T-helper 9 cell (primary cell): ENCODE data around the gene TEF.

Experiments
- DNase-seq: peaks from one replicate; pipeline ENCODE4 v3.0.0-alpha.2; 2020

Gene TEF

DNA sequence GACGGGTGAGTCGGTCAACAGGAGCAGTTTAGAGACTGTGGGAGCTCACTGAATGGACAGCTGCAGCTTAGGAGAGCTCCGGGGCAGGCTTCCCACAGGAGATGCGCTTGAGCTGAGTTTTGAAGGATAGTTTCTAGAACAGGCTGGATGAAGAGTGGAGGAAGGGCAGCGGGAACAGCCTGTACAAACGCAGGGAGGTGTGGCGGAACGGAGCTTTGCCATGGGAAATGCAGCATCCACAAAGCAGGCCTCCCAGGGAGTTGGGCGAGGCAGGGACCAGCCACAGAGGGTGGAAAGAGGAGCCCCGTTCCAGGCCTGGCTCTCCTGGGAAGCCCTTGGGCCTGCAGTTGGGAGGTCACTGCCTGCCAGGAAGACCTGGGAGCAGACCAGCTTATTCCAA lies 26.8 kb upstream of the TEF start:
- DNase-seq: no peak

- no peak for DNase-seq
Measured at GRCh38 chr22:41355895-41356294, 25.8 kb upstream of the TEF start.

- DNase-seq: no peak
Measured at GRCh38 chr22:41356430-41357028, 25.2 kb upstream of the TEF start.

- no peak for DNase-seq
Measured at GRCh38 chr22:41357191-41357590, 24.6 kb upstream of the TEF start.

DNA sequence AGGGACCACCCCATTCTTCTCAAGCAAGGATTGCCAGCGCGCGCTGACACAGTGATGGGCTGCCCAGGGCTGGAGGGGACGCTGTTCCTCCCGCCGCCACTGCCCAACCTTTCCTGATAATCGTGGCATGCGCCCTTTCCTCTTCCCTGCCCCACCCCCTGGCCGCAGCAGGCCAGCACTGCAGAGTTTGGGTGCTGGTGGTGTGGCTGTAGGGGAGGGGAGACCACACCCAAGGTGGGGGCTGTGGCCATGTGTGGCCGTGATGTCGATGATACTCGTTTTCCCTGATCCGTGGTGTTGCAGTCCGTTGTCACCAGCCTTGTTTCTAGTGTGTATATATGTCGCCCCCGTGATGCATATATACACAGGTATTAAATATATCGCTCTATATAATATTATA lies 22.8 kb upstream of the TEF start:
- DNase-seq: no peak

GRCh38 chr22:41359376-41359775 lies 22.4 kb upstream of the TEF start:
- DNase-seq: no peak

DNA sequence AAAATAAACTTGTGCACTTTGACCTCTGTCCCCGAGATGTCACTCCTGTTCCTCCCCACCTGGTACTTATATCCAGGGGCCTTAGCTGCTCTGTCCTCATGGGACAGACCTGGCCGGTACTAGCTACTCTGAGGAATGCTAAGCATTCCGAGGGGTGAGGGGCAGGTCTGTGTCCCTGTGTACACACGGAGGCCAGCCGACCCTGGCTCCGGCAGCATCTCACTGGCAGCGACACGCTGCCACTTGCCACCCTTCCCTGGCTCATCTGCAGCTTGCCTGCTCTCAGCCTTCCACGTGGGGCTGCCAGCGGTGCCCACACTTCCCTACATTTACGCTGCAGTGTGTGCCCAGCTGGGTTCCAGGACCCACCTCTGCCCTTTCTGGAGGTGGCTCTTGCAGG lies 21.6 kb upstream of the TEF start:
- DNase-seq: no peak

- DNase-seq: no peak
Measured at GRCh38 chr22:41361716-41362310, 19.9 kb upstream of the TEF start.

DNA sequence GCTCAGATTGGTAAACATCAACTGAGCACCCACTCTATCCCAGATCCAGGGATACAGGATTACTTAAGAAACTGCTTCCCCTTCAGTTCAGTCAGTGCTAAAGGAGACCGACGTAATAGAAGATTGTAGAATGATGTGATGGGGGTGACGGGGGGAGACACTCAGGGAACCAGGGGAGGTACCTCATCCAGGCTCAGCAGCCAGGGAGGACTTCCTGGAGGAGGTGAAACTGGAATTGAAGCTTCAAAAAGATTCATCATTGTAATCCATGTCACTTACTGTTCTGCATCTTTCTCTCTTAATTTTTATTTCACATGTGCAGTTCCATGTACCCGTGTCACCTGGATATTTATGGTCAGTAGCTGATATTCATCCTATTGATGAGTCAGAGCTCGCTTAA lies 19.1 kb upstream of the TEF start:
- no peak for DNase-seq

DNA sequence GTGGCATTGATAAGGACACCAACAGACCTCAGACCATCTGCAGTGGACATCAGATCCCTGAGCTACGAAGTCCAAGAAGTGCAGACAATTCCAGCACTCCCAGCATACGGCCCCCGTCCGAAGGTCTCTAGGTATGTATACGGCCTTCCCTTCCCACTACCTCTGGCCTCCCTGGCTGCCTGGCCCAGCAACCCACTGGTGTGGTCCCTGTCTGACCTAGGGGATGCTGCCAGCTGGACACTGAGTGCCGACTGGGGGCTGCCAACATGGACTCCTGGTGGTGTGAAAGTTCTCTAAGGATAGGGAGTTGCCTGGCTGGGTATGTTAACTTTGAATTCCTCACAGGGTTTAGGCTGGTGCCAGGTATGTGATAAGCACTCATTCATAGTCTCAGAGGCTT lies 17.5 kb upstream of the TEF start:
- no peak for DNase-seq

DNA sequence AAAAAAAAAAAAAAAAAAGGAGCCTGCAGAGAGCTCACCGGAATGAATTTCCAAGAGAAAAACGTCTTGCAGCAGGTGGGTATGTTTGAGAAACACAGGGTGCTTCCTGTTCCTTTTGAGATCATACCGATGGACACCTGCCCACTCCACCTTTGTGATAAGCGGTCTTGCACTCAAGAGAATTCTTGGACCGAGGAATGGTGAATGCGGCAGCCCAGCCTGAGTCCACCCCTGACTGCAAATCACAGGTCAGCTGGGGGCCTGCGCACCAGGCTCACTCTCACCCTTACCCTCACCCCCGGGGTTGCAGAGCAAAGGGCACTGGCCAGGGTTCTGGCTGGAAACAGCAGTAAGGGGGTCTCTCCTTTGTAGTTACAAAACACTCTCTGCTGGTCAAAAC lies 16.8 kb upstream of the TEF start:
- no peak for DNase-seq

GRCh38 chr22:41365425-41365824 lies 16.3 kb upstream of the TEF start:
- no peak for DNase-seq

GRCh38 chr22:41366323-41367029 lies 15.3 kb upstream of the TEF start:
- DNase-seq: no peak

DNA sequence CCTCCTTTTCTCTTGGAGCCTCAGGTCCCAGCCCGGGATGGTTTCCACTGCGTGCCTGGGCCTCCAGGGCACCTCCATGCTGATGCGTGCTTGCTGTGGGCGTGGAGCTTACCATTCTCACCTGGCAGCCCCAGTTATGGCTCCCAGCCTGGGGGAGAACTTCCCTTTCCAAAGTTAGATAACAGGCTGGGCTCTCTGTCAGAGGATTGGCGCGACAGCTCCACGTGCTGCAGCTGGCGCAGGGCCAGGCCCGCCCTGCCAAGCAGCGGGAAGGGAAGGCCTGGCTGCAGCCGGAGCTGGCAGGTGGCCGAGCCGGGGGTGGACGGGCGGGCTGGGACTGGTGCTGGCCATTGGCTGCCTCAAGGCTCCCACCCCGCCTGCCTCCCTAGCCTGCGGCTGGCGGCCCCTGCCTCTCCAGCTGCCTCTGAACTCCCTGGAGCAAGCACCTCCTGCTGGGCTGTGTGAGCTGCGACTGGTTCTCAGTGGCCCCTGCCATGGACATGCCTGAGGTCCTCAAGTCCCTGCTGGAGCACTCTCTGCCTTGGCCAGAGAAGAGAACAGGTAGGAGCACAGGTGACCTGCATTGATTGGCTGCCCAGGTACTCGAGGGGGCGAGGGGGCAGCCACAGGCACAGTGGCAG lies 14.6 kb upstream of the TEF start:
- DNase-seq: no peak

- DNase-seq: no peak
Measured at GRCh38 chr22:41367680-41368542, 13.8 kb upstream of the TEF start.

DNA sequence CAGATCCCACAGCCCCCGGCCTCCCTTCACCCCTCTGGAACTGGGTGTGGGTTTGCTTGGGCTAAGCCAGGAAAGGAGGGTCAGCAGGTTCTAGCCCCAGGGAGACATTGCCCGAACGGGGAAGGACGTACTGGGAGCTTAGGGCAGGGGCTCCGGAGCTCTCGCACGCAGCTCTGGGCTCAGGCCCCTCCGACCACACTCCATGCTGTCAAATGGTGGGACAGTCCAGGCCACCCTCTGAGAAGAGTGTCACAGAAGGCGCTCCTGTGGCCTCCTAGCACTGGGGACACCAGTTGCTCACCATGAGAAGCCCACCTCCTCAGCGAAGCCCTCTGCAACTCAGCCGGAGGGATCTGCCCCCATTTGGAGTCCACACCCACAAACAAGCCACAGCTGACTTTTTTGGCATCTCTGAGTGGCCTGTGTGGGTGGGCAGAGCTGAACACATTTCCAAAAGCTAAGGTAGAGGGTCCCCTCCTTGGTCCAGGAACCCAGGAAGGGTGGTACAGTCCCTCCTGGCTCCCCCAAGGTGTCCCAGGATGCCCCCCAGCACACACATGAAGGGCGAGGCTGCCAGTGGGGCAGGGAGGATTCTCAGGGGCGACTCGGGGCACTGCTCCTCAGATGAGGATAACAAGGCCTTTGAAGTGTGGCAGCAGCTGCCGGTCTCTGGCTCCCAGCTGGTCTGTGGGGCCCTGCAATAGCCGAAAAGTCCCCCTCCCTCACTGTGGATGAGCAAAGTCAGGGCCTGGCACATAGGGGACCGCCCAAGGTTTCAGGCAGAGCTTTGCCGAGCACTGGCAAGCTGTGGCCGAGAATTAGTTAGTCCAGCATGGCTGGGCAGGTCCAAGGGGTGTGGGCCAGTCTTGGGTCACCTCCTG lies 13.0 kb upstream of the TEF start:
- no peak for DNase-seq

DNA sequence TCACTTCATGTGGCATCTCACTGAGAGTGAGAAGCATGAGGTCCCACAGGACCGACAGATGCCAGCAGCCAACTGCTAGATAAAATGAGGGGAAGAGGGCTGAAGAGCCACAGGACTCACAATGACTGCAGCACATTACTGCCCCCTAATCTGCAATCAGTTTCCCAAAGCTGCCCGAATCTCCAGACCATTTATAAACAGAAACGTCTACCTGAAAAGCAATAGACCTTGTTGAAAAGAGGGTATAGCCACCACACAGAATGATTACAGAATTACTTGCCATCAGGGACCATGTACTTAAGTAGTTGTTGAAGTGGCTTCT lies 12.4 kb upstream of the TEF start:
- DNase-seq: no peak

DNA sequence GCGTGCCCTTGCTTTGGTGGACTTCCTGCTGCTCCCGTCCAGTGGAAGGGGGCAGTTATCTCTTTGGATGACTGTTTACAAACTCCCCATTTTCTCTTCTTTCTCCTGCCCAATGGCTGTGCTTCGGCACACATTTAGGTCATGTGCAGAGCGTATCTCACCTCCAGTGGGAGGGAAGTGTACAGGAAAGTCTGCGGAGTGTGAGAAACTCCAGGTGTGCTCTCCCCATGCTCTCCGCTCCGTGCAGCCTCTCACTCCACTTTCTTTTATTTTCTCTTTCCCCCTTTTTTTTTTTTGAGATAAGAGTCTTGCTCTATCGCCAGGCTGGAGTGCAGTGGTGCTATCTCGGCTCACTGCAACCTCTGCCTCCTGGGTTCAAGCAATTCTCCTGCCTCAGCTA lies 11.9 kb upstream of the TEF start:
- DNase-seq: no peak

DNA sequence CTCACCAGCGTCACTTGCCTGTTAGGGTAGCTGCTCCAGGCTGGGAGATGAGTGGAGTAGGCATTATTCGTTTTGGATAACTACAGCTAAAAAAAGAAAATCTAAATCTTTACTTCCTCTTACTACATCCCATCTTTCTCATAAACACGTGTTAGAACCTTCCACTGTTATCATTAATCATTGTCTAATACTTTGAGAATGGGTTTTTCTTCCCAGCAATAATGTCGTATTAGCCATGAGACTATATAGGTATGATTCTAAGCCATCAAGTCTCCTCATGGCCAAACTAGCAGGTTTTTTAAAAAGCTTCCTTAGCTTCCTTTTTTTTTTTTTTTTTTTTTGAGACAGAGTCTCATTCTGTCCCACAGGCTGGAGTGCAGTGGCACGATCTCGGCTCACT lies 3.9 kb upstream of the TEF start:
- DNase-seq: no peak

- DNase-seq: no peak
Measured at GRCh38 chr22:41380993-41381328, 781 bp upstream of the TEF start.

DNA sequence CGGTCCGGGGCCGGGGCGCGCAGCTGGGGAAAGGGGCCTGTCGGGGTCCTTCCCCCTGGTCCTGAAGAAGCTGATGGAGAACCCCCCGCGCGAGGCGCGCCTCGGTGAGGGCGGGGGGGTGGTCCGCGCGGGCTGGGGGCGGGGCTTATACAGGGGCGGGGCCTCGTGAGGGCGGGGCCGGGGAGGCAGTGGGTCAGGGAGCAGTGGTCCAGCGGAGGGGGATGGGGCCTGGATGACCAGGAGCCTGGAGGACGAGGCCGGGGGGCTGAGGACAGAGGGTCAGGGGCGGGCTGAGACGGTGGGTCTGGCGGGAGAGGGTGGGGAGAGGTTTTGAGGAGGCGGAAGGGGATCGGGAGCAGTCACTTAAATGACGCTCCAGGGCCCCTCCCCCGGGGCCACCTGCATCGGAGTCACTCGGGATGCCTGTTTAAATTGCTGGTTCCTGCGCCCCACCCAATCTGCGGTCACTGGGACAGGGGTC lies 396 bp downstream of the TEF start:
- DNase-seq: peak; percentile 63

GRCh38 chr22:41382610-41383009 lies 868 bp downstream of the TEF start:
- no peak for DNase-seq
